GM23338 (cell line): ENCODE data around the gene PPP1R15B. TPM values are rescaled to one million over a fixed set of nuclear protein-coding genes. Genes with fewer than 3 reads are reported as not detected.

ENCODE experiments used
- ATAC-seq: fragments of 200-7000 bp; cut with Tn5 transposase; 3 replicates; pipeline ENCODE4 v1.9.1; 2020
- DNase-seq: peaks from one replicate; pipeline ENCODE4 v3.0.0-alpha.2; 2015; ENCODE audit warnings: low spot score
- H2AFZ ChIP-seq: fragments of 200-600 bp; sonication (generic); 2 replicates; pipeline ENCODE4 v1.8.0; 2016; ENCODE audit warnings: antibody characterized with exemption, mild to moderate bottlenecking, moderate library complexity
- H3F3A ChIP-seq: fragments of 200-600 bp; sonication (generic); replicated peaks from 2 replicates; pipeline ENCODE4 v1.8.0; 2017; ENCODE audit warnings: antibody characterized with exemption, mixed run types, low read depth
- H3K27ac ChIP-seq: fragments of 200-600 bp; sonication (generic); 2 replicates; pipeline ENCODE4 v1.6.1; 2016; ENCODE audit warnings: low read depth
- H3K27me3 ChIP-seq: fragments of 200-600 bp; sonication (generic); 2 replicates; pipeline ENCODE4 v1.8.0; 2016; ENCODE audit warnings: mild to moderate bottlenecking, mixed run types, moderate library complexity; ENCODE audit not compliant: insufficient read depth
- H3K36me3 ChIP-seq: fragments of 200-600 bp; sonication (generic); 2 replicates; pipeline ENCODE4 v1.8.0; 2016; ENCODE audit warnings: mild to moderate bottlenecking; ENCODE audit not compliant: insufficient read depth
- H3K4me1 ChIP-seq: fragments of 200-600 bp; sonication (generic); 2 replicates; pipeline ENCODE4 v1.8.0; 2016; ENCODE audit warnings: mild to moderate bottlenecking, moderate library complexity; ENCODE audit not compliant: insufficient read depth
- H3K4me2 ChIP-seq: fragments of 200-600 bp; sonication (generic); 2 replicates; pipeline ENCODE4 v1.7.1; 2017; ENCODE audit warnings: mixed run types
- H3K4me3 ChIP-seq: fragments of 200-600 bp; sonication (generic); 2 replicates; pipeline ENCODE4 v1.6.1; 2016; ENCODE audit warnings: mixed run types
- H3K79me2 ChIP-seq: fragments of 200-600 bp; sonication (generic); replicated peaks from 2 replicates; pipeline ENCODE4 v1.8.0; 2017; ENCODE audit warnings: mild to moderate bottlenecking; ENCODE audit not compliant: insufficient read depth
- H3K9me2 ChIP-seq: fragments of 200-600 bp; sonication (generic); 2 replicates; pipeline ENCODE4 v1.8.0; 2017; ENCODE audit not compliant: insufficient read depth
- H4K20me1 ChIP-seq: fragments of 200-600 bp; sonication (generic); replicated peaks from 2 replicates; pipeline ENCODE4 v1.8.0; 2017; ENCODE audit warnings: mild to moderate bottlenecking; ENCODE audit not compliant: insufficient read depth
- H3K27ac Mint-ChIP-seq: 2 replicates; pipeline ENCODE4 v1.8.0; 2020; ENCODE audit warnings: inconsistent platforms, mild to moderate bottlenecking, moderate library complexity, mixed read lengths
- H3K27me3 Mint-ChIP-seq: 3 replicates; pipeline ENCODE4 v1.8.0; 2022; ENCODE audit warnings: low read depth, mild to moderate bottlenecking, moderate library complexity, mixed read lengths, inconsistent platforms; ENCODE audit not compliant: insufficient read depth, poor library complexity
- H3K36me3 Mint-ChIP-seq: 3 replicates; pipeline ENCODE4 v1.8.0; 2021; ENCODE audit warnings: low read depth, mild to moderate bottlenecking, inconsistent platforms, moderate library complexity, mixed read lengths
- H3K4me1 Mint-ChIP-seq: 3 replicates; pipeline ENCODE4 v1.8.0; 2020; ENCODE audit warnings: mild to moderate bottlenecking, inconsistent platforms, mixed read lengths
- H3K4me3 Mint-ChIP-seq: 3 replicates; pipeline ENCODE4 v1.8.0; 2021; ENCODE audit warnings: moderate library complexity, mild to moderate bottlenecking, inconsistent platforms, mixed read lengths
- H3K9me3 Mint-ChIP-seq: 3 replicates; pipeline ENCODE4 v1.8.0; 2020; ENCODE audit warnings: moderate library complexity, mild to moderate bottlenecking, inconsistent platforms, mixed read lengths
- CREB1 ChIP-seq: fragments of 250-450 bp; sonication (Bioruptor Pico); IDR thresholded peaks from 2 replicates; pipeline ENCODE4 v1.5.0; 2020; ENCODE audit warnings: low read depth, mild to moderate bottlenecking, moderate library complexity
- EZH2 ChIP-seq: fragments of 200-600 bp; sonication (generic); IDR thresholded peaks from one replicate; pipeline ENCODE4 v1.8.0; 2017; ENCODE audit warnings: antibody characterized with exemption, mild to moderate bottlenecking, low read depth; ENCODE audit not compliant: unreplicated experiment
- JUNB ChIP-seq: IDR thresholded peaks from one replicate; pipeline ENCODE4 v1.6.1; 2016; ENCODE audit warnings: antibody characterized with exemption; ENCODE audit not compliant: unreplicated experiment
- NANOG ChIP-seq: IDR thresholded peaks from 2 replicates; pipeline ENCODE4 v1.6.1; 2016; ENCODE audit warnings: antibody characterized with exemption, borderline replicate concordance
- POLR2AphosphoS5 ChIP-seq: IDR thresholded peaks from 2 replicates; pipeline ENCODE4 v1.6.1; 2016; ENCODE audit warnings: antibody characterized with exemption, low read depth
- STAT1 ChIP-seq: IDR thresholded peaks from one replicate; pipeline ENCODE4 v1.6.1; 2016; ENCODE audit warnings: antibody characterized with exemption; ENCODE audit not compliant: unreplicated experiment
- ZNF114 ChIP-seq: fragments of 250-450 bp; sonication (Bioruptor Pico); IDR thresholded peaks from 2 replicates; pipeline ENCODE4 v1.5.0; 2020; ENCODE audit warnings: mild to moderate bottlenecking, moderate library complexity
- ZNF331 ChIP-seq: fragments of 250-450 bp; sonication (Bioruptor Pico); IDR thresholded peaks from 2 replicates; pipeline ENCODE4 v1.5.0; 2020; ENCODE audit warnings: low read depth, mild to moderate bottlenecking, moderate library complexity
- polyA plus RNA-seq: library from polyadenylated mRNA; unstranded; fragments of >200 nt; fragmentation: Nextera tagmentation; extraction: Ambion mirVana; gene quantifications from 2 replicates; pipeline ENCODE4 v1.2.1, GENCODE V29; 2016
- total RNA-seq: library from RNA; depleted of rRNA; stranded (reverse); fragments of >200 nt; shearing (Covaris generic); gene quantifications from 2 replicates; pipeline ENCODE4 v1.2.3, GENCODE V29; 2014
- TF ChIP-seq, protein P1 (sequence below), 2 experiments: fragments of 200-600 bp in 1 of 2; sonication (generic) in 1 of 2; conservative IDR thresholded peaks; 2 replicates each; pipeline versions ENCODE4 v1.5.1 to v1.6.1; 2016 to 2017; ENCODE audit warnings: antibody characterized with exemption in 2 of 2, low read depth in 2 of 2, mild to moderate bottlenecking in 2 of 2, moderate library complexity in 1 of 2
- TF ChIP-seq, protein P2 (sequence below): fragments of 250-450 bp; sonication (Bioruptor Pico); IDR thresholded peaks from 2 replicates; pipeline ENCODE4 v1.5.0; 2020; ENCODE audit warnings: mild to moderate bottlenecking, moderate library complexity

PPP1R15B gene
- total and polyA plus RNA-seq, 2 experiments from 2014 or later = 17.3 to 64.3 TPM

DNA sequence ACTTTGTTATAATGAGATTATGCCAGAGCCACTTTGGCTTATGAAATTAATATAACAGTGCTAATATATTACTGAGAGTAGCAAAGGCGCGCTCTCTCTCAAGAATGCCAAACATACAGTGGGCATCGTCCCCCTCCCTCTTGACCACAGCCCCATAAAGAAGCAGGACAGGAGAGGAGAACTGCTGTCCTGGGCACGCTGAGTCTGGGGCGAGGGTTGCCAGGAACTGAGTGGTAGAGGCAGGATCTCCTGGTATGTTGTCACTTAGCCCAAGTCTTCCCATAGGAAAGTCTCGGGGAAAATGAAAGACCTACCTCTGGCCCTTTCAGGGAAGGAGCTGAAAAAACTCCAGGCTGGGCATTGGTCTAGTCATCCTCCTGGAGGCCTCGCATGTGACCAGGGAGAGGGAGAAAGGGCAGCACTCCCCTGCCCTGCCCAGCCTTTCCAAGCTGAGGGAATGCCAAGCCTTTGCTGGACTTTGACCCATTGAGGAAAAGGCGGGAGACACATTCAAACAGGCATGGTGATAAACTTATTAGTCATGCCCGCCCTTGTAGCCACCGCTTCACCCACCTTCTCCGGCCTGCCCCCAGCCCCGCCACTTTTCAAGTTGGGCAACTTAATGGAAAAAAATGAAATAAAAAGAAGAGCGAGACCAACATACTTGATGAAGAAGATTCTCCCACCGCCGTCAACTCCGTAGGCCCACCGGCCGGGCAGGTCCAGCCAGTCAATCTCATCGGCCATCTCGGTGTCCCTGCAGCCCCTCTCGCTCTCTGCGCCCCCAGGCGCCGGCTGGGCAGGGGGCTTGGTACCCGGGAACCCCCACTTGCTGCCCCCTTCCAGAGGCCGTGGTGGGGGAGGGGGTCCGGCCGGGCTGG lies 34.5 kb downstream of the PPP1R15B start:
- 0 out of 2 replicates have a peak, but pooled peaks cover 10% of the 10 kb centered on the region for H3K4me1 ChIP-seq
- H3K36me3 ChIP-seq = no peaks in the 10 kb centered on the region; the same call in 1 of the 2 replicates
- no peaks in the 10 kb centered on the region; the same call in 1 of the 2 replicates for H3K79me2 ChIP-seq
- H3K4me3 ChIP-seq = peak overlapping the region; percentile 75
- Mint-ChIP-seq H3K4me1 (peaks cover 10% of the 10 kb centered on the region; the same call in 2 of the 3 replicates), H3K27me3 (peaks cover 23% of the 10 kb centered on the region), H3K4me3 (peak overlapping the region; percentile 75), H3K27ac (no peak overlapping the region), H3K9me3 (no peaks in the 10 kb centered on the region), H3K36me3 (no peaks in the 10 kb centered on the region)
- H3K9me2 ChIP-seq = no peaks in the 10 kb centered on the region
- ATAC-seq = peak; percentile 18; the same call in 2 of the 3 replicates
- H4K20me1 ChIP-seq = no peaks in the 10 kb centered on the region
- no peak overlapping the region for H3K27ac ChIP-seq
- peak overlapping the region; percentile 96 for H2AFZ ChIP-seq
- 0 out of 2 replicates have a peak, but pooled peaks cover 4% of the 10 kb centered on the region for H3F3A ChIP-seq
- TF ChIP-seq ZNF331 = no peak
- TF ChIP-seq POLR2AphosphoS5 = no peak
- TF ChIP-seq, protein P1, sequence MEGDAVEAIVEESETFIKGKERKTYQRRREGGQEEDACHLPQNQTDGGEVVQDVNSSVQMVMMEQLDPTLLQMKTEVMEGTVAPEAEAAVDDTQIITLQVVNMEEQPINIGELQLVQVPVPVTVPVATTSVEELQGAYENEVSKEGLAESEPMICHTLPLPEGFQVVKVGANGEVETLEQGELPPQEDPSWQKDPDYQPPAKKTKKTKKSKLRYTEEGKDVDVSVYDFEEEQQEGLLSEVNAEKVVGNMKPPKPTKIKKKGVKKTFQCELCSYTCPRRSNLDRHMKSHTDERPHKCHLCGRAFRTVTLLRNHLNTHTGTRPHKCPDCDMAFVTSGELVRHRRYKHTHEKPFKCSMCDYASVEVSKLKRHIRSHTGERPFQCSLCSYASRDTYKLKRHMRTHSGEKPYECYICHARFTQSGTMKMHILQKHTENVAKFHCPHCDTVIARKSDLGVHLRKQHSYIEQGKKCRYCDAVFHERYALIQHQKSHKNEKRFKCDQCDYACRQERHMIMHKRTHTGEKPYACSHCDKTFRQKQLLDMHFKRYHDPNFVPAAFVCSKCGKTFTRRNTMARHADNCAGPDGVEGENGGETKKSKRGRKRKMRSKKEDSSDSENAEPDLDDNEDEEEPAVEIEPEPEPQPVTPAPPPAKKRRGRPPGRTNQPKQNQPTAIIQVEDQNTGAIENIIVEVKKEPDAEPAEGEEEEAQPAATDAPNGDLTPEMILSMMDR (conservative IDR thresholded peaks at IDR 0.05; ENCODE audit: low read depth in 2 of 2) = no peak
- TF ChIP-seq STAT1 = no peak
- no peak for TF ChIP-seq NANOG
- TF ChIP-seq, protein P2, sequence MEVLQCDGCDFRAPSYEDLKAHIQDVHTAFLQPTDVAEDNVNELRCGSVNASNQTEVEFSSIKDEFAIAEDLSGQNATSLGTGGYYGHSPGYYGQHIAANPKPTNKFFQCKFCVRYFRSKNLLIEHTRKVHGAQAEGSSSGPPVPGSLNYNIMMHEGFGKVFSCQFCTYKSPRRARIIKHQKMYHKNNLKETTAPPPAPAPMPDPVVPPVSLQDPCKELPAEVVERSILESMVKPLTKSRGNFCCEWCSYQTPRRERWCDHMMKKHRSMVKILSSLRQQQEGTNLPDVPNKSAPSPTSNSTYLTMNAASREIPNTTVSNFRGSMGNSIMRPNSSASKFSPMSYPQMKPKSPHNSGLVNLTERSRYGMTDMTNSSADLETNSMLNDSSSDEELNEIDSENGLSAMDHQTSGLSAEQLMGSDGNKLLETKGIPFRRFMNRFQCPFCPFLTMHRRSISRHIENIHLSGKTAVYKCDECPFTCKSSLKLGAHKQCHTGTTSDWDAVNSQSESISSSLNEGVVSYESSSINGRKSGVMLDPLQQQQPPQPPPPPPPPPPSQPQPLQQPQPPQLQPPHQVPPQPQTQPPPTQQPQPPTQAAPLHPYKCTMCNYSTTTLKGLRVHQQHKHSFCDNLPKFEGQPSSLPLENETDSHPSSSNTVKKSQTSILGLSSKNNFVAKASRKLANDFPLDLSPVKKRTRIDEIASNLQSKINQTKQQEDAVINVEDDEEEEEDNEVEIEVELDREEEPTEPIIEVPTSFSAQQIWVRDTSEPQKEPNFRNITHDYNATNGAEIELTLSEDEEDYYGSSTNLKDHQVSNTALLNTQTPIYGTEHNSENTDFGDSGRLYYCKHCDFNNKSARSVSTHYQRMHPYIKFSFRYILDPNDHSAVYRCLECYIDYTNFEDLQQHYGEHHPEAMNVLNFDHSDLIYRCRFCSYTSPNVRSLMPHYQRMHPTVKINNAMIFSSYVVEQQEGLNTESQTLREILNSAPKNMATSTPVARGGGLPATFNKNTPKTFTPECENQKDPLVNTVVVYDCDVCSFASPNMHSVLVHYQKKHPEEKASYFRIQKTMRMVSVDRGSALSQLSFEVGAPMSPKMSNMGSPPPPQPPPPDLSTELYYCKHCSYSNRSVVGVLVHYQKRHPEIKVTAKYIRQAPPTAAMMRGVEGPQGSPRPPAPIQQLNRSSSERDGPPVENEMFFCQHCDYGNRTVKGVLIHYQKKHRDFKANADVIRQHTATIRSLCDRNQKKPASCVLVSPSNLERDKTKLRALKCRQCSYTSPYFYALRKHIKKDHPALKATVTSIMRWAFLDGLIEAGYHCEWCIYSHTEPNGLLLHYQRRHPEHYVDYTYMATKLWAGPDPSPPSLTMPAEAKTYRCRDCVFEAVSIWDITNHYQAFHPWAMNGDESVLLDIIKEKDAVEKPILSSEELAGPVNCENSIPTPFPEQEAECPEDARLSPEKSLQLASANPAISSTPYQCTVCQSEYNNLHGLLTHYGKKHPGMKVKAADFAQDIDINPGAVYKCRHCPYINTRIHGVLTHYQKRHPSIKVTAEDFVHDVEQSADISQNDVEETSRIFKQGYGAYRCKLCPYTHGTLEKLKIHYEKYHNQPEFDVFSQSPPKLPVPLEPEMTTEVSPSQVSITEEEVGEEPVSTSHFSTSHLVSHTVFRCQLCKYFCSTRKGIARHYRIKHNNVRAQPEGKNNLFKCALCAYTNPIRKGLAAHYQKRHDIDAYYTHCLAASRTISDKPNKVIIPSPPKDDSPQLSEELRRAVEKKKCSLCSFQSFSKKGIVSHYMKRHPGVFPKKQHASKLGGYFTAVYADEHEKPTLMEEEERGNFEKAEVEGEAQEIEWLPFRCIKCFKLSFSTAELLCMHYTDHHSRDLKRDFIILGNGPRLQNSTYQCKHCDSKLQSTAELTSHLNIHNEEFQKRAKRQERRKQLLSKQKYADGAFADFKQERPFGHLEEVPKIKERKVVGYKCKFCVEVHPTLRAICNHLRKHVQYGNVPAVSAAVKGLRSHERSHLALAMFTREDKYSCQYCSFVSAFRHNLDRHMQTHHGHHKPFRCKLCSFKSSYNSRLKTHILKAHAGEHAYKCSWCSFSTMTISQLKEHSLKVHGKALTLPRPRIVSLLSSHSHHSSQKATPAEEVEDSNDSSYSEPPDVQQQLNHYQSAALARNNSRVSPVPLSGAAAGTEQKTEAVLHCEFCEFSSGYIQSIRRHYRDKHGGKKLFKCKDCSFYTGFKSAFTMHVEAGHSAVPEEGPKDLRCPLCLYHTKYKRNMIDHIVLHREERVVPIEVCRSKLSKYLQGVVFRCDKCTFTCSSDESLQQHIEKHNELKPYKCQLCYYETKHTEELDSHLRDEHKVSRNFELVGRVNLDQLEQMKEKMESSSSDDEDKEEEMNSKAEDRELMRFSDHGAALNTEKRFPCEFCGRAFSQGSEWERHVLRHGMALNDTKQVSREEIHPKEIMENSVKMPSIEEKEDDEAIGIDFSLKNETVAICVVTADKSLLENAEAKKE (CRISPR knock-in tag) = no peak
- no peak for TF ChIP-seq JUNB
- TF ChIP-seq ZNF114 = no peak
- no peak for TF ChIP-seq EZH2
- no peak for TF ChIP-seq CREB1 (CRISPR knock-in tag)
- H3K27me3 ChIP-seq = peaks cover 66% of the 10 kb centered on the region
- DNase-seq = no peak
- peak overlapping the region; percentile 94 for H3K4me2 ChIP-seq
